Keratinocyte (primary cell): ENCODE measurements around the gene TEAD3.

Experiments
- EZH2 ChIP-seq: IDR thresholded peaks from one replicate; pipeline ENCODE4 v1.6.1; 2012; ENCODE audit warnings: inconsistent platforms, mild to moderate bottlenecking, low read length, moderate library complexity
- TF ChIP-seq, protein P1 (sequence below), 3 experiments: IDR thresholded peaks in 1 of 3; conservative IDR thresholded peaks in 1 of 3; optimal IDR thresholded peaks in 1 of 3; 2 replicates in 2 of 3; 3 replicates in 1 of 3; pipeline versions ENCODE3 to v1.5.1; 2011; ENCODE audit warnings: low read length in 3 of 3, mild to moderate bottlenecking in 3 of 3, moderate library complexity in 2 of 3, control low read depth in 1 of 3, inconsistent platforms in 1 of 3; ENCODE audit not compliant: insufficient read depth in 2 of 3; ENCODE audit errors: extremely low read depth in 1 of 3

- TF ChIP-seq EZH2 = no peak
- TF ChIP-seq, protein P1, sequence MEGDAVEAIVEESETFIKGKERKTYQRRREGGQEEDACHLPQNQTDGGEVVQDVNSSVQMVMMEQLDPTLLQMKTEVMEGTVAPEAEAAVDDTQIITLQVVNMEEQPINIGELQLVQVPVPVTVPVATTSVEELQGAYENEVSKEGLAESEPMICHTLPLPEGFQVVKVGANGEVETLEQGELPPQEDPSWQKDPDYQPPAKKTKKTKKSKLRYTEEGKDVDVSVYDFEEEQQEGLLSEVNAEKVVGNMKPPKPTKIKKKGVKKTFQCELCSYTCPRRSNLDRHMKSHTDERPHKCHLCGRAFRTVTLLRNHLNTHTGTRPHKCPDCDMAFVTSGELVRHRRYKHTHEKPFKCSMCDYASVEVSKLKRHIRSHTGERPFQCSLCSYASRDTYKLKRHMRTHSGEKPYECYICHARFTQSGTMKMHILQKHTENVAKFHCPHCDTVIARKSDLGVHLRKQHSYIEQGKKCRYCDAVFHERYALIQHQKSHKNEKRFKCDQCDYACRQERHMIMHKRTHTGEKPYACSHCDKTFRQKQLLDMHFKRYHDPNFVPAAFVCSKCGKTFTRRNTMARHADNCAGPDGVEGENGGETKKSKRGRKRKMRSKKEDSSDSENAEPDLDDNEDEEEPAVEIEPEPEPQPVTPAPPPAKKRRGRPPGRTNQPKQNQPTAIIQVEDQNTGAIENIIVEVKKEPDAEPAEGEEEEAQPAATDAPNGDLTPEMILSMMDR (optimal IDR thresholded peaks at IDR 0.05 in 1 of 3, IDR thresholded peaks at IDR 0.05 in 1 of 3, conservative IDR thresholded peaks at IDR 0.05 in 1 of 3; ENCODE audit: extremely low read depth in 1 of 3, insufficient read depth in 2 of 3, low read length in 3 of 3) = no peak
These were observed 5.9 kb downstream of the TEAD3 start for GRCh38 chr6:35490821-35491557.
